Measurements from ENCODE around the gene BMPER. TPM values are rescaled to one million over a fixed set of nuclear protein-coding genes. Genes with fewer than 3 reads are reported as not detected.

The BMPER gene
- total RNA-seq, 4 donors from 2014 or later, result 0.27 to 0.53 (median 0.34) TPM

- TF ChIP-seq CTCF (IDR thresholded peaks at IDR 0.05) (no peak), POLR2A (IDR thresholded peaks at IDR 0.05) (no peak)
- intact Hi-C loops (cut with DNase I; ENCODE audit: low total_unique reads), result no loop called here
- DNase-seq (ENCODE audit: low spot score in 2 of 2), result no peak
- no peak overlapping the region for H3K4me3 ChIP-seq (ENCODE audit: low read depth, poor library complexity, severe bottlenecking)
- 65 to 66% methylated on average over 9 of the region's 9 CpGs for WGBS, 2 donors
Observed at GRCh38 chr7:34075523-34076370, 170.4 kb downstream of the BMPER start.

DNA sequence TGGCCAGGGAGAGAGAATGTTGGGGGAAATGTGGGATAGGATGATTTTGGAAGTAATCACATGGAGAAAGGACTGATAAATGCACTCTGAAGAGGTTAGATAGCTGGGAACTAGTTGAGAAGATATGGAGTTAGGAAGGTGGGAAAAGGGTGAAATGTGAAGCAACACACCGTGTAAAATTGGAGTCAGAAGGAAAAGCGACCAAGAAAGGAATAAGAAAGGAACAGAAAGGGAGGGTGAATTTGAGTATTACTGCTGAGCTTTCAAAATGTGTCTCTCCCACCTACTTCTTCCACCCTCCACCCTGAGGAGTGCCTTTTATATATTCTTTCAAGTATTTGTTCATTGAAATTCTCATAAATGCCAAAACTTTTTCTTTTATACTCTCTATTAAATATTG lies 171.8 kb downstream of the BMPER start:
- intact Hi-C loops (cut with DNase I; ENCODE audit: low total_unique reads), result no loop called here
- no peak overlapping the region for H3K4me3 ChIP-seq (ENCODE audit: low read depth, poor library complexity, severe bottlenecking)
- TF ChIP-seq POLR2A (IDR thresholded peaks at IDR 0.05), result no peak
- no peak for TF ChIP-seq CTCF (IDR thresholded peaks at IDR 0.05)
- DNase-seq (ENCODE audit: low spot score in 2 of 2), result no peak
- 87 to 94% methylated on average over 2 of the region's 2 CpGs for WGBS, 2 donors

DNA sequence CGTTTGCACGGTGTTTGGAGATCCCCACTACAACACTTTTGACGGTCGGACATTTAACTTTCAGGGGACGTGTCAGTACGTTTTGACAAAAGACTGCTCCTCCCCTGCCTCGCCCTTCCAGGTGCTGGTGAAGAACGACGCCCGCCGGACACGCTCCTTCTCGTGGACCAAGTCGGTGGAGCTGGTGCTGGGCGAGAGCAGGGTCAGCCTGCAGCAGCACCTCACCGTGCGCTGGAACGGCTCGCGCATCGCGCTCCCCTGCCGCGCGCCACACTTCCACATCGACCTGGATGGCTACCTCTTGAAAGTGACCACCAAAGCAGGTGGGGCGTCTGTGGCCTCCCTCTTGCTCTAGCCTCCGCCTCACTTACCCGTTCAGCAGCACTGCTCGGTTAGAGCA lies 173.5 kb downstream of the BMPER start:
- no peak overlapping the region for H3K4me3 ChIP-seq (ENCODE audit: low read depth, poor library complexity, severe bottlenecking)
- intact Hi-C loops (cut with DNase I; ENCODE audit: low total_unique reads), result no loop called here
- WGBS, 2 donors, result 87 to 93% methylated on average over 30 of the region's 30 CpGs
- DNase-seq (ENCODE audit: low spot score in 2 of 2), result no peak
- TF ChIP-seq POLR2A (IDR thresholded peaks at IDR 0.05), result no peak
- no peak for TF ChIP-seq CTCF (IDR thresholded peaks at IDR 0.05)

- no peak for TF ChIP-seq POLR2A (IDR thresholded peaks at IDR 0.05)
- no peak for TF ChIP-seq CTCF (IDR thresholded peaks at IDR 0.05)
Observed at GRCh38 chr7:34080513-34080912, 175.2 kb downstream of the BMPER start.

GRCh38 chr7:34081935-34082334 lies 176.6 kb downstream of the BMPER start:
- no peak for DNase-seq (ENCODE audit: low spot score in 2 of 2)
- no peak for TF ChIP-seq CTCF (IDR thresholded peaks at IDR 0.05)
- TF ChIP-seq POLR2A (IDR thresholded peaks at IDR 0.05), result no peak
- WGBS, 2 donors, result 55 to 78% methylated on average over 1 of the region's 1 CpG
- H3K4me3 ChIP-seq (ENCODE audit: low read depth, poor library complexity, severe bottlenecking), result no peak overlapping the region
- intact Hi-C loops (cut with DNase I; ENCODE audit: low total_unique reads), result no loop called here

More at GRCh38 chr7:34080513-34080912, 175.2 kb downstream of the BMPER start:
- no peak overlapping the region for H3K4me3 ChIP-seq (ENCODE audit: low read depth, poor library complexity, severe bottlenecking)
- WGBS, 2 donors, result 76 to 78% methylated on average over 5 of the region's 5 CpGs
- intact Hi-C loops (cut with DNase I; ENCODE audit: low total_unique reads), result no loop called here
- no peak for DNase-seq (ENCODE audit: low spot score in 2 of 2)

- TF ChIP-seq CTCF (IDR thresholded peaks at IDR 0.05) (no peak), POLR2A (IDR thresholded peaks at IDR 0.05) (no peak)
- no peak overlapping the region for H3K4me3 ChIP-seq (ENCODE audit: low read depth, poor library complexity, severe bottlenecking)
- intact Hi-C loops (cut with DNase I; ENCODE audit: low total_unique reads), result no loop called here
- no peak for DNase-seq (ENCODE audit: low spot score in 2 of 2)
Observed at GRCh38 chr7:34083440-34083839, 178.1 kb downstream of the BMPER start.

Data from lower leg skin (tissue), 4 donors.